Subcutaneous adipose tissue (tissue), 4 donors: ENCODE measurements around the gene TNFRSF1A. TPM values are rescaled to one million over a fixed set of nuclear protein-coding genes. Genes with fewer than 3 reads are reported as not detected.

Source experiments
- total RNA-seq, 4 donors: library from RNA; depleted of rRNA; stranded (reverse); fragments of >200 nt; gene quantifications; one replicate each; pipeline ENCODE4 v1.1.0, GENCODE V29; 2016
- TF ChIP-seq, protein P1 (sequence below): fragments of 450-650 bp; IDR thresholded peaks from one replicate; pipeline ENCODE4 v1.5.1; 2016; ENCODE audit warnings: low read depth, mild to moderate bottlenecking, control low read depth, antibody characterized with exemption, moderate library complexity

TNFRSF1A gene
- total RNA-seq, 4 donors from 2014 or later, result 207 to 269 (median 239) TPM

DNA sequence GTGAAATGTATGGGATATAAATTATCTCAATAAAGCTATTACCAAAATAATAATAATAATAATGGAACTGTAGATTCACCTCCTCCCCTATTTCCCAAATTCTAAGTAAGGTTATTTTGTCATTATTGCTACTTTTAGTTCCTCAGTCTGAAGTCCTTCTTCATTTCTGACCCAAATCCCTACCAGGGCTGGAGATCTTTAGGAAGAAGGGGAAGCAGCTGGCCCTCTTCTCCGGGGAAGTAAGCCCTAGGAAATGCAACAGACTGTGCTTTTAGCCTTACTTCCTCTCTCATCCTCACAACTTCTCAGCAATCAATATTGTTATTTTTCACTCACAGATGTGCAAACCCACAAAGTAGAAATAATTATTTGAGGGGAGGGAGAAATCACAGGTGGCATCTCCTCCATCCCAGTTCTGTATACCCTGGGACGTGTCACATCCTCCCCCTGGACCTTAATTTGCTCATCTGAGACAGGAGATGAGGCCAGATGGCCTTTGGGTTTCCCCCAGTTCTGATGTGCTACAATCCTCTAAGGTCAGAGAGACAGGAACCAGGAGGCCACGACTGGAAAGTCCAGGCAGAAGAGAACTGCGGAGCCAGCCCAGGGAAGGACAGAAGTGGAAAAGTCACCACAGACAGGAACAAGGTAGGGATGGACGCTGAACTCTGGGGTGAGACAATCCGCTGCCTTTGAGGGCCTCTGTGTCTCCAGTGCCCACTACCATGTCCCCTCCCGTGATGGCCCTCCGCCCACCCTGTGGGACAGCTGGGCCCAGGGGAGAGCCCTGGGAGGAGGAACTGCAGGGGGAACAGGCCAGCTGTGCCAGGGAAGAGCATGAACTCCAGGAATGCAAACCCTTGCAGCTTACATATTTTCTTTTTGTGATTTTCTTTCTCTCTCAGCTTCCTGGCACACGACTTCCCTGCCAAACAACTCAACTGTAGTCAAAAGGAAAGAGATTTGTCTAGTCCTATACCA lies 10.6 kb upstream of the TNFRSF1A start:
- TF ChIP-seq, protein P1, sequence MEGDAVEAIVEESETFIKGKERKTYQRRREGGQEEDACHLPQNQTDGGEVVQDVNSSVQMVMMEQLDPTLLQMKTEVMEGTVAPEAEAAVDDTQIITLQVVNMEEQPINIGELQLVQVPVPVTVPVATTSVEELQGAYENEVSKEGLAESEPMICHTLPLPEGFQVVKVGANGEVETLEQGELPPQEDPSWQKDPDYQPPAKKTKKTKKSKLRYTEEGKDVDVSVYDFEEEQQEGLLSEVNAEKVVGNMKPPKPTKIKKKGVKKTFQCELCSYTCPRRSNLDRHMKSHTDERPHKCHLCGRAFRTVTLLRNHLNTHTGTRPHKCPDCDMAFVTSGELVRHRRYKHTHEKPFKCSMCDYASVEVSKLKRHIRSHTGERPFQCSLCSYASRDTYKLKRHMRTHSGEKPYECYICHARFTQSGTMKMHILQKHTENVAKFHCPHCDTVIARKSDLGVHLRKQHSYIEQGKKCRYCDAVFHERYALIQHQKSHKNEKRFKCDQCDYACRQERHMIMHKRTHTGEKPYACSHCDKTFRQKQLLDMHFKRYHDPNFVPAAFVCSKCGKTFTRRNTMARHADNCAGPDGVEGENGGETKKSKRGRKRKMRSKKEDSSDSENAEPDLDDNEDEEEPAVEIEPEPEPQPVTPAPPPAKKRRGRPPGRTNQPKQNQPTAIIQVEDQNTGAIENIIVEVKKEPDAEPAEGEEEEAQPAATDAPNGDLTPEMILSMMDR, result no peak

DNA sequence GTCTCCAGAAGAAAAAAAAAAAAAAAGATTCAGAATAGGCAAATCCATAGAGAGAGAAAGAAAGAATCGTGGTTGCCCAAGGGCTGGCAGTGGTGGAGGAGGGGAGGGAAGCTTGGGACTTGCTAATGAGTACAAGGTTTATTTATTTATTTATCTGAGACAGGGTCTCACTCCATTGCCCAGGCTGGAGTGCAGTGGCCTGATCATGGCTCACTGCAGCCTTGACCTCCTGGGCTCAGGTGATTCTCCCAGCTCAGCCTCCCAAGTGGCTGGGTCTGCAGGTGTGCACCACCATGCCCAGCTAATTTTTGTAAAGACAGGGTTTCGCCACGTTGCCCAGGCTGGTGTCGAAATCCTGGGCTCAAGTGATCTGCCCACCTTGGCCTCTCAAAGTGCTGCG lies 9.7 kb upstream of the TNFRSF1A start:
- TF ChIP-seq, protein P1, result no peak

DNA sequence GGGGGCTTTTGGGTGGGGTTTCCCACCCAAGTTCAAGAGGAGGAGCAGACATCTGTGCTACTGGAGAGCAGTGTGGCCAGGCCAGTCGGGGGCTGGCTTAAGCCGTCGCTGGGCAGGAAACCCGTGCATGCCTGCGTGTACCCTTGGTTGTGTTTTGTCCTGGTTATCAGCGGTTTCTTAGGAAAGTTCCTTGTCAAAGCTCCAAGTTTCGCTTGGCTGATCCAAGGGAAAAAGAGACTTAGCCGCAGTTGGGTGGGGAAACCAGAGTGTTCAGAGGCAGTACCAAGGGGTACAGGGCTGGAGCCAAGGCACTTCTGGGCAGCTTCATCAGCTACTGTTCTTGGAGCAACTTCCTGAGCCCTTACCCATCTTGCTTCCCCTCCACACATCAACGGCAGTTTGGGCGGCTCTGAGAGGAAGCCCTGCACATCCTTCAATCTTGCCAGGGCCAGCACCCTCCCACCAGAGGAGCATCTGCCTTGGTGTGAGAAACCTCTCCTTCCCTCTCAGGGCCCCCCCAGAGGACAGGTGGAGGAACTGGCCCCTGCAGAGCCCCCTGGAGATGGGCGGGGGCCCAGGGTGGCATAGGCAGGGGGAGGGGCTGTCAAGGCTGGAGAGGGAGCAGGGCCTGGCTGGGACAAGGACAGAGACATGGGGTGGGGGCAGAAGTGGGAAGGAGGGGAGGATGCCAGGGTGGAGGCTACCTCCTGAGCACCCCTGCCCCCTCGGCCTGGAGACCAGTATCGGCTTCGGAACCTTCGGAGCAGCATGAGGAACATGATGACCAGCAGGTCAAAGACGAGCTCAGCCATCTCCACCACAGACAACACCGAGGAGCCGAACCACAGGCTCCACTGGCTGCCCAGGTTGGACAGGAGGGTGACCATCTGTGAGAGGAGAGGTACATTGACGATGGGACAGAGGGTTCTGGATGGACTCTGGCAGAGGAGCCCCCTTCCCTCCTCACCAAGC lies 5.8 kb upstream of the TNFRSF1A start:
- TF ChIP-seq, protein P1, result no peak

DNA sequence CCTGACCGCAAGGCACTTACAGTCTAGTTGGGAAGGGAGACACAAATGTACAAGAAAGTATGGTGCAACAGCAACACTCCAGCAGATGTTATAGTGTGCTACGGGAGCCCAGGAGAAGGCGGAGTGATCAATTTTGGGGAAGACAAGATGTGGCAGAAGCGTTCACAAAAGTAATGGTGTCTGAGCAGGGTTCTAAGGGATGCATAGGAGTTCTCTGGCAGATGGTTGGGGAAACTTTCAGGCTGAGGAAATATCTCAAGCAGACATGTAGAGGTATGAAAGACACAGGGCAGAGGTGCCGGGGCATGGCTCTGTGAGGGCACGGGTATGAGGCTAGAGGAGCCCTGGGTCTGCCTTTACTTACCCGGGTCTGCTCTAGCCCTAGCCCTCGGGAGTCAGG lies 5.1 kb upstream of the TNFRSF1A start:
- TF ChIP-seq, protein P1, result no peak

DNA sequence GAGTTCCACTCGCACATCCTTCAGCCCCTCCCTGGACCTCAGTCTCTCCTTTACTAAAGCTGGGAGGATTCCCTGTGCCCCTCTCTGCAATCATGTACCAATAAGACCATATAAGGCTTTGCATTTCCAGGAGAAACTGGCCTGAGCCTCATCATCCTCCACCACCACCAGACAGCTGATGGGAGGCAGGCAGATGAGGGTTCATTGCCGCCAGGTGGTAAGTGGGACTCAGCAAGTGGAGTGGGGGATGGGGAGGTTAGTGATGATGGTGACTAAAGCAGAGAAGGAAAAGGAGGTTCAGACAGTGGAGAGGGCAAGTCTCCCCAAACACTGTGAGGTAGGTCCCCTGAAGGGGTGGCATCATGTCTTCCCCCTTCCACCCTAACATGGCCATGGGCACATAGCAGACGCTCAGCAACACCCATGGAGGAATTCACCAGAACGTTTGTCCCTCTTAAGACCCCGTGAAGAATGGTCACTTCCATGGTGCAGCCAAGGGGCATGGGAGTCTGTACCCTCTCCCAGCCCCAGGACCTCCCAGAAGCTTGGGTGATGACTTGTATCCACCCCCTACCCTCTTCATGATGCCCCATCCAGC lies 4.5 kb upstream of the TNFRSF1A start:
- TF ChIP-seq, protein P1, result no peak

DNA sequence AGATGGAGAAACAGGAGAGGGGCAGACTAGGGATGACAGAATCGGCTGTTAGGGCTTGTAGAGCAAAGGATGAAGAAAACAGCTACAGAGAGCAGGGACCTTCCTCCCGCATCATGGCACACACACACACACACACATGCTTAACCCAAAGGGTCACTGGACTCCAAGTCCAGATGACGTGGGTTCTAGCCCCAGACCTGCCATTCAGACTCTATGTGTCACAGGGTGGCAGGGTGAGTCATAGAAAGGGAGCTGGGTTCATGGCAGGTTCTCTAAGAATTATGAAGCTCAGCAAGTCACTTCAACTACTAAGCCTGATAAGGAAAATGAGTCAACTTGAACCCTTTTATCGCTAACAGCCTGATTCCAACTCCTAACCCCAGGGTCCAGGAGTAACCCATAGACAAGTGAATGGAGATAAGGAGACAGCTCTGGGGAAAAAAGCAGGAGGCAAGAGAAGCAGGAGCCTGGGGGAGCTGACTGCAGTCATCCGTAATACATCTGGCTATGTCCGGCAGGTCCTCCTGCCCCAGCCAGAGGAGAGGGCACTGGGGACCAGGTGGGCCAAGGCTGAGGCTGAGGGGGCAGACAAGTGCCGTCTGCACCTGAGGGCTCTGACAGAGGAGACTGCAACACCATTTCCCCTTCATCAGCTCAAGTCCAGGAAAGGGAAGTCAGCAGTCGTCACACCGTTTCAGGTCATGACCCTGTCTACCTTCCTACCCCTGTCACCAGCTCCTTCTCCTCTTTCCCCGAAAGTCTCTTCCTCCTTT lies 3.6 kb upstream of the TNFRSF1A start:
- TF ChIP-seq, protein P1, result no peak
